GM21723 (cell line): ENCODE data around the gene ZNF619.
"Not testable (repeated sequence)": the region's sequence is repeated elsewhere in the genome, so short reads cannot be mapped to it uniquely, and the experiment has no call there.

Experiments used
- ATAC-seq: cut with Tn5 transposase; IDR thresholded peaks from one replicate; pipeline ENCODE4 v1.9.1; 2021; ENCODE audit warnings: mild to moderate bottlenecking, moderate library complexity; ENCODE audit not compliant: unreplicated experiment

Gene ZNF619

GRCh38 chr3:40476478-40477470 is at the start of gene ZNF619:
TSS of gene ZNF619 (plus strand) at chr3:40477122. CDS start at chr3:40477980, 858 bp downstream.
- peak; percentile 87 for ATAC-seq

- no peak for ATAC-seq
Observed at GRCh38 chr3:40432793-40433192, 44.1 kb upstream of the ZNF619 start.

- no peak for ATAC-seq
Observed at GRCh38 chr3:40437889-40438288, 39.0 kb upstream of the ZNF619 start.

DNA sequence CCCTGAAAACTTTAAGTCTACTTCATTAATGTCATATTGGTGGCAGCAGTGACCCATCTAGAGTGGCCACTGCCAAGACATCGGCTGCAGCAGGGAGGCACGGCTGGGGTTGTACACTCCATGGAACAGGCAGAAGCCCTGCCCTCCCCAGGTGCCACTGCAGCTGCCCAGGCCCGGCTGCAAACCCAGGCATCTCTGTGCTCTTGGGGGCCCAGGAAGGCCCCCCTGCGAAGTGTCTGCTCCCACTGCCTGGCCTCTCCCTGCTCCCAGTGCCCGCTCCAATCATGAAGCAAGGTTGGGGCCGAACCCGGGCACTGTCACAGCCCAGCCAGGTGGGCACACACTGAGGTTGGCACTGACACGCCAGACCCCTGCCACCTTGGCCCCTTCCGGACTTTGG is 31.9 kb upstream of the ZNF619 start:
- ATAC-seq: no peak

- no peak for ATAC-seq
Observed at GRCh38 chr3:40445880-40446279, 31.0 kb upstream of the ZNF619 start.

DNA sequence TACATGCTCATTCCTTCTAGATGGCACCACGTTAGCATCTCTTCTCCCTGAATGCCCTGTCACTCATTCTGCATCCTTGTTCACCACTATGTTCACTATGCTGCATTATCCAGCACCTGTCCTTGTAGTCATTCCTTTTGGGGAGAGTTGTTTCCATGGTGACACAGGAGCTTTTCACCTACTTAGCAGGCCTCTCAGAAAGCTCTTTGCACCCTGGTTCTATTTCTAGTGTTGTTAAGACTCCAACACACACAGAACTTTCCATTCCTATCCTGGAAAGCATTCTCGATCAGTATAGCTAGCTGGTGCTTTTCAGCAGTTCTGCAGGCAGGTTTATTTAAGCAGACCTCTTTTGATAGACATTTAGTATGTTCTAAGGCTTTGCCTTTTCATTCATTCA is 26.5 kb upstream of the ZNF619 start:
- ATAC-seq: no peak

GRCh38 chr3:40451551-40451950 is 25.4 kb upstream of the ZNF619 start:
- ATAC-seq: no peak

GRCh38 chr3:40452057-40452456 is 24.9 kb upstream of the ZNF619 start:
- no peak for ATAC-seq

- ATAC-seq: no peak
Observed at GRCh38 chr3:40452562-40452875, 24.4 kb upstream of the ZNF619 start.

DNA sequence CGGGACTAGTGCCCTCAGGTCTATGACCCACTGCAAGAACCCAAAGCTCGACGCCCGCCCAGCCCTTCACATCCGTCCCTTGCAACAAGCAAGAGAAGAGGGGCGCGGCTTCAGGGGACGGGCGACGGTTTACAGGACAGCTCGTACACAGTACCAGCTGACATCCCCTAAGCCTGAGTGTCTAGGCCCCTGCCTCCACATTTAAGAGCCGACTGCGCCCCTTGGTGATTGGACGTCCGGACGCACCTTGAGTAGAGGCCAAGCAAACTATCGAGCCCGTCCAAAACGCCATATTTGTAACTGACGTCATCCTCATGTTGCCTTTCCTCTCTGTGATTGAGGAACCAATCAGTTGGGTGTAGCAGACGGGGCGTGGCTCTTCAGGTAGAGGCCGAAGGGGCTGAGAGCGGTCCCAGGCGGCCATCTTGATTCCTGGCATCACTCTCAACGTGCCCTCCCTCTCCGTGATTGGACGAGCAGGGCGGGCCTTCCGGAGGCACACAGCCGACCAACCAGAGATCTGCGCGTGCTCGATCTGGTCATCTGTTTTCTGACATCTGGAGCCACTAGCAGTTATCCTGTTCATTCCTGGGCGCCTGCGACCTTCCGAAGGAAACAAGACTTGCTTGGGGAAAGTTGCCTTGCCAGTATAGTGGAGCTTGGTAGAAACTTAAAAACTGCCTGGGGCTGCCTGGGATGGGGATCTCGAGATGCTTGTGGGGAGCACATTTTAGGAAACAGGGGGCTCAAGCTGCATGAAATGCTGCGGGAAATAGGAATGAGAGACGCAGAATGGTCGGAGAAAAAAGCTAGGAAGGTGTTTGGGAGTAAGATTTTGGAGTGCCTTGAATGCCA is 23.8 kb upstream of the ZNF619 start:
- ATAC-seq: peak; percentile 94

DNA sequence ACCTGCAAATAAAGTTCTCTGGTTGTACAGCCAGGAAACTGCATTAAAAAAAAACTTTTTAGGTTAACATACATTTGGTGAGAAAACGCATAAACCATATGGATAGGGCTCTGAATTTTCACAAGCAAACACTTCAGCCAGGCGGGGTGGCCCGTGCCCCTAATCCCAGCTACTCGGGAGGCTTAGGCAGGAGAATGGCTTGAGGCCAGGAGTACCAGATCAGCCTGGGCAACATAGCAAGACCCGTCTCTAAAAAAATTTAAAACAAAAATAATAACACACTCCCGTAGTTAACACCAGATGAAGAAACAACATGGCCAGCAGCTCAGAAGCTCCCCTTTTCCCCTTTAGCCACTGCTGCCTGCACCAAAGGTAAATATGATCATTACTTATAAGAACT is 23.0 kb upstream of the ZNF619 start:
- no peak for ATAC-seq

DNA sequence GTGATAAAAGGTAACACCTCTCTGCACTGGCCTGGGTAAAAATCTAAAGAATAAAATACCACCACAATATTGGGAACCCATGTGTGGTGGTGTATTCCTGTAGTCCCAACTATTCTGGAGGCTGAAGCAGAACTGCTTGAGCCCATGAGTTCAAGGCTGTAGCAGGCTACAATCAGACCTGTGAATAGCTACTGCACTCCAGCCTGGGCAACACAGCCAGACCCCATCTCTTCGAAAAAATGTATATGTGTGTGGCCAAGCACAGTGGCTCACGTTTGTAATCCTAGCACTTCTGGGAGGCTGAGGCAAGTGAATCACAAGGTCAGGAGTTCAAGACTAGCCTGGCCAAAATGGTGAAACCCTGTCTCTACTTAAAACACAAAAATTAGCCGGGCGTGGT is 21.6 kb upstream of the ZNF619 start:
- ATAC-seq: no peak

- ATAC-seq: no peak
Observed at GRCh38 chr3:40456279-40456939, 20.5 kb upstream of the ZNF619 start.

- ATAC-seq: peak; percentile 69
Observed at GRCh38 chr3:40456940-40457823, 19.7 kb upstream of the ZNF619 start, which contains the start of gene RPL14. TSS of gene RPL14 (plus strand) at chr3:40457339. CDS start at chr3:40457472, 133 bp downstream.

DNA sequence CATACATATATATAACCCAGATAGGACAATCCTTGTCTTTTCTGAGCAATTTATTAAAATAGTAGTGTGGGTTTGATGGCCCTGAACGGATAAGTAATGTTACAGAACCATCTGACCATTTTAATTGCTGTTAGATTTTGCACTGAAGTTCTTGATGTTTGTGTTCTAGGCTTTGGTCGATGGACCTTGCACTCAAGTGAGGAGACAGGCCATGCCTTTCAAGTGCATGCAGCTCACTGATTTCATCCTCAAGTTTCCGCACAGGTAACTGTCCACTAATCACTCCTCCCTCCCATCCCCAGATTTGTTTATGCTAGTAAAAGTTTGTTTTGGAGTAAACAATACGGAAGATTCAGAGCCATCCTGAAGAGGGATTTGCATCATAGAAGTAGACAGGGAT is 18.4 kb upstream of the ZNF619 start:
- no peak for ATAC-seq

- not testable (repeated sequence) for ATAC-seq
Observed at GRCh38 chr3:40460481-40460880, 16.4 kb upstream of the ZNF619 start.

DNA sequence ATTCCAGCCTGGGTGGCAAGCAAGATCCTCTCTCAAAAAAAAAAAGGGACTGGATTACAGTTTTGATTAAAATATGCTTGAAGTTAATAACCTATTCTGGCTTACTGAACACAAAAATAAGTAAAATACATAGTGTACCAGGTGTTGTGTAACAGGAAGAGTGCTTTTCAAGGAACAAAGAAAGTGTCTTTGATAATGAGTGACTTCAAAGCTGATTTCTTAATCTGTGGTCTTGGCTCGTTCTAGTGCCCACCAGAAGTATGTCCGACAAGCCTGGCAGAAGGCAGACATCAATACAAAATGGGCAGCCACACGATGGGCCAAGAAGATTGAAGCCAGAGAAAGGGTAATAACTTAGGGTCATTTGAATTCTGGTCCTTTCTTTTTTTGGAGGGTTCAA is 15.8 kb upstream of the ZNF619 start:
- ATAC-seq: no peak

DNA sequence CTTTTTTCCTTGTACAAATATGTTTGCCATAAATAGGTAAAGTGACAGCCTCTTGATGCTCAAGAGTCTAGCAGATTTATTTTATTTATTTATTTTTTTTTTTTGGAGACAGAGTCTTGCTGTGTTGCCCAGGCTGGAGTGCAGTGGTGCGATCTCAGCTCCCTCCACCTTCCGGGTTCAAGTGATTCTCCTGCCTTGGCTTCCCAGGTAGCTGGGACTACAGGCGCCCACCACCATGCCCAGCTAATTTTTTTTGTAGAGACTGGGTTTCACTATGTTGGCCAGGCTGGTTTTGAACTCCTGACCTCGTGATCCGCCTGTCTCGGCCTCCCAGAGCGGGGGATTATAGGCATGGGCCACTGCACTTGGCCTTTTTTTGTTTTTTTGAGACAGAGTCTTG is 14.1 kb upstream of the ZNF619 start:
- ATAC-seq: not testable (repeated sequence)

DNA sequence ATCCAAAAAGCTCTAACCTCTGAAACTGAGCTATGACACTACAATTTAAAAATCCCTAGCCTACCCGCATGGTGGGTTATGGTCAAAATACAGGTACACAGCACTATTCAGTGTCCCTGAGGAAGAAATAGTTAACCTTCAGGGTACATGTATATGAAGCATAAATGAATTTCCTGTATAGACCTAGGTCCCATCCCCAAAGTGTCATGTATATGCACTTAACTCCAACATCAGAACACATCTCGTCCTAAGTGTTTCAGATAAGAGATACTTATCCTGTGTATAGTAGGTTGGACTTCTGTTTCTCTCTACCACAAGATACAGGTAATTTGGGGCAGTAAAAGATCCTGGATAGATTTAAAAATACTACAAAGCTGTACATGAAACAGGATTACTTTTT is 13.3 kb upstream of the ZNF619 start:
- ATAC-seq: no peak
